ENCODE measurements around the gene MGAT4C.

DNA sequence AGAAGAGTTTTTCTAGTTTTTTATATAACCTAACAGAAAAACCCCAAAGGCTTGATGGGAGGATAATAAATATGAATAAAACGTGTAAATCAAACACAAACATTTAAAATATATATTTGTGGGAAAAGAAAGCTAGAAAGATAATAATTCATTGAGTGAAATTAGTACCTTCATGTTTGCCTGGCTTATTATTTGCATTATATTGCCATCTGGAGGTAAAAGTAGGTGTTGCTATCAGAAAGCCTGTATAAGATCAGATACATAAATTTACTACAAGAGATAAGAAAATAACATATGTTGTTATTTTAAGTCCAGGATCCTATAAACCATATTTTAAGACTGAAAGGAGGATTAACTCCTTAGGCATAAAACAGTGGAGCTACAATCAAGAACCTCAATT is 304.4 kb downstream of the MGAT4C start:
- TF ChIP-seq POLR2AphosphoS5 (IDR thresholded peaks at IDR 0.05; ENCODE audit: low read depth, low read length) = no peak
- TF ChIP-seq POLR2A (IDR thresholded peaks at IDR 0.05; ENCODE audit: low read depth, low read length) = no peak
- no peak for TF ChIP-seq TAF1 (IDR thresholded peaks at IDR 0.05; ENCODE audit: low read depth, low read length)
- no peak for TF ChIP-seq PAX5 (IDR thresholded peaks at IDR 0.05; ENCODE audit: insufficient read depth, low read length, severe bottlenecking)
